HG02763 (cell line): ENCODE data around the gene ZBTB22.
A peak's percentile ranks its signal among the peaks of the same experiment; 100 is the strongest.
"Not testable (repeated sequence)": the region's sequence is repeated elsewhere in the genome, so short reads cannot be mapped to it uniquely, and the experiment has no call there.

Source experiments
- ATAC-seq: cut with Tn5 transposase; IDR thresholded peaks from one replicate; pipeline ENCODE4 v1.9.1; 2021; ENCODE audit warnings: mild to moderate bottlenecking, moderate library complexity; ENCODE audit not compliant: unreplicated experiment

Gene ZBTB22, protein sequence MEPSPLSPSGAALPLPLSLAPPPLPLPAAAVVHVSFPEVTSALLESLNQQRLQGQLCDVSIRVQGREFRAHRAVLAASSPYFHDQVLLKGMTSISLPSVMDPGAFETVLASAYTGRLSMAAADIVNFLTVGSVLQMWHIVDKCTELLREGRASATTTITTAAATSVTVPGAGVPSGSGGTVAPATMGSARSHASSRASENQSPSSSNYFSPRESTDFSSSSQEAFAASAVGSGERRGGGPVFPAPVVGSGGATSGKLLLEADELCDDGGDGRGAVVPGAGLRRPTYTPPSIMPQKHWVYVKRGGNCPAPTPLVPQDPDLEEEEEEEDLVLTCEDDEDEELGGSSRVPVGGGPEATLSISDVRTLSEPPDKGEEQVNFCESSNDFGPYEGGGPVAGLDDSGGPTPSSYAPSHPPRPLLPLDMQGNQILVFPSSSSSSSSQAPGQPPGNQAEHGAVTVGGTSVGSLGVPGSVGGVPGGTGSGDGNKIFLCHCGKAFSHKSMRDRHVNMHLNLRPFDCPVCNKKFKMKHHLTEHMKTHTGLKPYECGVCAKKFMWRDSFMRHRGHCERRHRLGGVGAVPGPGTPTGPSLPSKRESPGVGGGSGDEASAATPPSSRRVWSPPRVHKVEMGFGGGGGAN

DNA sequence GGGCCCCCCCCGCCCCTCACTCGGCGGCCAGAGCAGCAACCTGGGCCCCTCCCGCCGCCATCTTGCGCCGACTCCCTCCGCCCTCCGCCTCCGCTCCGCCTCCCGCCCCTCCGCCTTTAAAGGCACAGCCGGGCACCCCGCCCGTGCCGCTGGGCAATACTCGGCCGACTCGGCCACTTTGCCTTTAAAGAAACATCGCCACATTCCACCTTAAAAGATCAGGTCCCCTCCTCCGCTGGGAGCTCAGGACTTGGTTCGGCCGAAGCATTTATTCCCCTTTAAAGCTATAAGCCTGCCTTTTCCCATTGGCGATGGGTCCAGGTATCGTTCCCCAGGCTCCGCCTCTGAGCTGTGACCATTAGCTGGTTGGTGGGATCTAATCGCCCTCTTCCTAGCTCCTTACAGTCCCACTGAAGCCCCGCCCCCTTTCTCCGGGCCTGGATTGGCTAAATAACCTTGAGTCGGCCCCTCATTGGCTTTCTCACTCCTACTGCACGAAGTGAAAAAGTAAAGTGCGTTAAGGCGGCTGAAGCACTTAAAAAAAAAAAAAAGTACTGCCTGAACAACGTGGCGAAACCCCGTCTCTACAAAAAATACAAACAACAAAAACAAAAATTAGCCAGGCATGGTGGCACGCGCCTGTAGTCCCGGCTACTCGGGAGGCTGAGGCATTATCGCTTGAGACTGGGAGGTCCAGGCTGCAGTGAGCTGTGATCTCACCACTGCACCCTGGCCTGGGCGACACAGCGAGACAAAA lies at the start of gene ZBTB22:
Gene ZBTB22, minus strand, starts transcription at position 76 of the 757 bp plus-strand sequence. CDS start 828 bp downstream, outside the sequence.
- ATAC-seq, result peak; percentile 51

DNA sequence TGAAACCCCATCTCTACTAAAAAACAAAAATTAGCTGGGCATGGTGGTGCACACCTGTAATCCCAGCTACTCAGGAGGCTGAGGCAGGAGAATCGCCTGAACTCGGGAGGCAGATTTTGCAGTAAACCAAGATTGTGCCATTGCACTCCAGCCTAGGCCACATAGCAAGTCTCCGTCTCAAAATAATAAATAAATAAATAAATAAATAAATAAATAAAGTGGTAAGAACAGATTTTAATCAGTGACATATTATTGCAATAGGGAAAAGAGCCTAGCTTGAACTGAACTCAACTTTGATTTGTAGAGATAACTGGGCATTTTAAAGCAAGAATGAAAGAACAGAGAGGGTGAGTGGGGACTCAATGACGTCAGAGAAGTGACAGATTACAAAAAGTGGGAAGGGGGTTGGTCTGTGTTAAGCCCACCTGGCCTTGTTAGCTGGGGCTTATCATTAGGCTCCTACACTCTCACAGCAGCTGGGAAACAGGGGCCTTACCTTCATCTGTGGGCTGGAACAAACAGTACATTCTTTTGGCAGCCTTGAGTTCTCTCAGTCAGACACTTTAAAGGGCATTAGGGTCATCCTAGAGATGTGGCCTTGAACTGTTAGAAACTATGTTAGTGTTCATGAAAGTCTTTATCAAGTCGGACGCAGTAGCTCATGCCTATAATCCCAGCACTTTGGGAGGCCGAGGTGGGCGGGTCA lies 49.6 kb upstream of the ZBTB22 start:
- ATAC-seq, result no peak

DNA sequence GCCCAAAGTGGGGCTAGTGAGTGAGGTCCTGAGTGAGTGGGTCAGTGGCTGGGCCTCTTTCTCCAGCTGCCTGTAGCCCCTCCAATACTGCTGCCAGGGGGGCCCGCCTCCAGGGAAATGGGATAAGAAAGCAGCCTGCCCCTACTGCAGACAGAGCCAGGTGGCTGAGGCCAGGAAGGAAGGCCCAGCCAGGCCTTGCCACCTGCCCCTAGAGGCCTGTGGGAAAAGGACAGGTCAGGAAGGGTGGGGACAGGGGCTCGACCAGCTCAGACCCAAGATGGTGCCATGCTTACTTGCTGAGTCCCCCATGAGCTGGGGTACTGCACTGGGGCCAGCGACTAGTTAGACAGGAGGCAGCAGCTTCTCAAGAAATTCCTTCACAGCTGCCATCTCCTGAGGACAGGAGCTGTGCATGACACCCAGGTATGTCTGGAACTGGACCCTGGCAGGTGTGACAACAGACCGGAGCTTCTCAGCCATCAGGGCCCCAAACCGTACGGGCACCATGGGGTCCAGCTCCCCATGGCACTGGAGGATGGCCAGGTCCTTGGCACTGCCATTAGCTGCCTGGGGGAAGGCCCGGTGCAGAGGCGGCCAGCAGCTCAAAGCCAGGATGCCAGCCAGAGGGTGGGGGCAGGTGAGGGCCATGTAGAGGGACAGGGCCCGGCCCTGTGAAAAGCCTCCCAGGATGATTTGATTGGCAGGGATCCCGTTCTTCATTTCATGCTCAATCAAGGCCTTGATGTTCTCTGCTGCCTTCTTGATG lies 47.8 kb upstream of the ZBTB22 start:
- ATAC-seq, result not testable (repeated sequence)

DNA sequence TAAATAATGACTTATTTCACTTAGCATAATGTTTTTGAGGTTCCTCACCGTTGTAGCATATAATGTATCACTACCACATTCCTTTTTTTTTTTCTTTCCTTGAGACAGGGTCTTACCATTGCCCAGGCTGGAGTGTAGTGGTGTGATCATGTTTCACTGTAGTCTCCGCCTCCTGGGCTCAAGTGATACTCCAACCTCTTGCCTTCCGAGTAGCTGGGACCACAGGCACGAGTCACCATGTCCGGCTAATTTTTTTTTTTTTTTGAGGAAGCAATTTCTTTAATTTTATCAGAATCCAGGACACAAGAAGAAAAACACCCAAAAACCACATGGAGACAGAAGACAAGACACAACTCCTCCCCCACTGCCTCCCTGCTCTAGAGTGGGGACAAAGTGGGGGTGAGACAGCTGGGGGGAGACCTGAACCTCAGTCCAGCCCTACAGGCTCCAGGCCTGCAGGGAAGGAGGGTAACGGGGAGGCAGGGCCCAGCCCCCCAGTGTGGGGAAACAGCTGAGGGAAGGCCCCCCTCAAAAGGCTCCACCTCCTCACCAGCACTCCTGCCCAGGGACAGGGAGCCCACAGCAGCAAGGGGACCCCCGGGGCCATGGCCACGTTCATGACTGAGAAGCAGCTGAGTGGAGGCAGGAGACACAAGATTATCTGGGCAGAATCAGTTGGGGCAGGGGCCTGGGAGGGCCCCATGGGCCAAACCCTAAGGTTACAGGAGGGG lies 47.1 kb upstream of the ZBTB22 start:
- not testable (repeated sequence) for ATAC-seq

DNA sequence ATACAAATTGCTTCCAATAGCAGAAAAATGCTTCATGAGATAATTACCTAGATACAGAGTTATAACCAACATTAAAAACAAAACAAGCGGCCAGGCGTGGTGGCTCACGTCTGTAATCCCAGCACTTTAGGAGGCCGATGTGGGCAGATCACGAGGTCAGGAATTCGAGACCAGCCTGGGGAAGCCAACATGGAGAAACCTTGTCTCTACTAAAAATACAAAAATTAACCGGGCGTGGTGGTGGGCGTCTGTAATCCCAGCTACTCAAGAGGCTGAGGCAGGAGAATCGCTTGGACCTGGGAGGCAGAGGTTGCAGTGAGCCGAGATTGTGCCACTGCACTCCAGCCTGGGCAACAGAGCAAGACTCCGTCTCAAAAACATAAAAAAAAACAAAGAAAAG lies 45.9 kb upstream of the ZBTB22 start:
- not testable (repeated sequence) for ATAC-seq

DNA sequence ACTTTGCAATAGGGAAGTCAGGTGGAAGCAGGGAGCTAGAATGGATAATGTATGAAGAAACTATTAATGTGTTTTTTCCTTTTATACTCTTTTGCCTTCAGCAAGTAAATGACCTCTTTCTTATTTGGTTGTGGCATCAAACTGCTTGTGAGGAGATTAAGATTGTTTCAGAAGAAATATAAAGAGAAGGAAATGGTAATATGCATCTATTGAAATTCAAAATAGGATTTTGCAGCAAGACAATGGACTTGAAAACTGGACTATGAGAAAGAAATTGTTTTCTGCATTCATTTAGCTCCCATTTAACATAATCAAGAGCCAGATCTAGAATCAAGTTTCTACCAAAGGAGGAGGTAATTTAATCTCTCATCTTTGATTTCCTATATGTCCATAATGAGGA lies 41.8 kb upstream of the ZBTB22 start:
- ATAC-seq, result no peak

DNA sequence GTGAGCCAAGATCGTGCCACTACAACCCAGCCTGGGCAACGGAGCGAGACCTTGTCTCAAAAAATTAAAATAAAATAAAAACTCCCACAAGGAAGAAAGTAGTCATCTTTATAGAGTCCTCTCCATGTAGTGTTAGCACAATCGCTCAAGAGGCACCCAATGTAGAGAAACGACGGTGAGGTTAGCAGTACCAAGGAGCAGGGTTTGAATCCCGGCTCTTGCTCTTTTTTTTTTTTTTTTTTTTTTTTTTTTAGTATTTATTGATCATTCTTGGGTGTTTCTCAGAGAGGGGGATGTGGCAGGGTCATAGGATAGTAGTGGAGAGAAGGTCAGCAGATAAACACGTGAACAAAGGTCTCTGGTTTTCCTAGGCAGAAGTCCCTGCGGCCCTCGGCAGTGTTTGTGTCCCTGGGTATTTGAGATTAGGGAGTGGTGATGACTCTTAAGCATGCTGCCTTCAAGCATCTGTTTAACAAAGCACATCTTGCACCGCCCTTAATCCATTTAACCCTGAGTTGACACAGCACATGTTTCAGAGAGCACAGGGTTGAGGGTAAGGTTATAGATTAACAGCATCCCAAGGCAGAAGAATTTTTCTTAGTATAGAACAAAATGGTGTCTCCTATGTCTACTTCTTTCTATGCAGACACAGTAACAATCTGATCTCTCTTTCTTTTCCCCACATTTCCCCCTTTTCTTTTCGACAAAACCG lies 39.8 kb upstream of the ZBTB22 start:
- ATAC-seq, result not testable (repeated sequence)

DNA sequence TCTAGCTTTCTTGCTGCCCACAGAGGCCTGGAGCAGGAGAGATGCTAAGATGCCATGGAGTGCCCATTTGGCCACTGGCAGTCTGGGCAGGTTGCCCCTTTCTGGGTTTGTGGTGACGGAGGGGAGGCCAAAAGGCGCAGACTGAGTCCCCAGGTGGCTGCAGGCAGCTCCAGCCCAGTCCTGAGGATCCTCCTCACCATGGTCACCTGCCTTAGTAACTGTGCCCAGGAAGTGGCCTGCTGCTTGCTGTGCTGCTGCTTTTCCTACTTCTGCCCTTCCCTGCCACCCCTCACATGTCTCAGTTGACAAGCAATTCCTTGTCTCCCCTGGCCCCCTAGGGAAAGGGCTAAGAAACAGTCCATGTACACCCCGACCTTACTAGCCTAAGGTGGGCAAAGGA lies 38.8 kb upstream of the ZBTB22 start:
- no peak for ATAC-seq

DNA sequence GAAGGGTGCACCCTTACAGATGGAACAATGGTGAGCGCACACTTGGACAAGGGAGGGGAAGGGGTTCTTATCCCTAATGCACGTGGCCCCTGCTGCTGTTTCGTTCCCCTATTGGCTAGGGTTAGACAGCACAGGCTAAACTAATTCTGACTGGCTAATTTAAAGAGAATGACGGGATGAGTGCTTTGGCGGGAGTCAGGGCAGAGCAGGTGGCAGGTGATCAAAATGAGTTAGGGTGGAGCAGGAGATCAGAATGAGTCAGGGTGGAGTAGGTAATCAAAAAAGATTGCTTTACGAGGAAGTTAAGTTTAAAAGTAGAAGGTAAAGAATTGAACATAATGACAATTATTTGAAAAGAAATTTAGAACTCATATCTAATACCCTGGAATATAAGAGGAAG lies 38.3 kb upstream of the ZBTB22 start:
- ATAC-seq, result not testable (repeated sequence)

DNA sequence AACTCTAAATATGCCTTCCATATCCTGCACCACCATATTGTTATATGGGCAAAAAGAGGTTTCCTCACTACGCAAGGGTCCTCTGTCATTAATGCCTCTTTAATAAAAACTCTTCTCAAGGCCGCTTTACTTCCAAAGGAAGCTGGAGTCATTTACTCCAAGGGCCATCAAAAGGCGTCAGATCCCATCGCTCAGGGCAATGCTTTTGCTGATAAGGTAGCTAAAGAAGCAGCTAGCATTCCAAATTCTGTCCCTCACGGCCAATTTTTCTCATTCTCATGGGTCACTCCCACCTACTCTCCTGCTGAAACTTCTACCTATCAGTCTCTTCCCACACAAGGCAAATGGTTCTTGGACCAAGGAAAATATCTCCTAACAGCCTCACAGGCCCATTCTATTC lies 30.3 kb upstream of the ZBTB22 start:
- ATAC-seq, result no peak

DNA sequence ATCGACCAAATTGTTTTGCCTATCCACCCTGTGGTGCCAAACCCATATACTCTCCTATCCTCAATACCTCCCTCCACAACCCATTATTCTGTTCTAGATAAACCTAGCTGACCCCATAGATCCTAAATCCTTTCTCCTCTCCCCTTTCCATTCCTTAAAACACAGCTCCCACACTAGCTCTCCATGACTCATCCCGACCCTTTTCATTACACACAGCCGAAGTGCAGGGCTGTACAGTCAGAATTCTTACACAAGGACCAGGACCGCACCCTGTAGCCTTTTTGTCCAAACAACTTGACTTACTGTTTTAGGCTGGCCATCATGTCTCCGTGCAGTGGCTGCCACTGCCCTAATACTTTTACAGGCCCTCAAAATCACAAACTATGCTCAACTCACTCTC lies 29.4 kb upstream of the ZBTB22 start:
- ATAC-seq, result not testable (repeated sequence)

DNA sequence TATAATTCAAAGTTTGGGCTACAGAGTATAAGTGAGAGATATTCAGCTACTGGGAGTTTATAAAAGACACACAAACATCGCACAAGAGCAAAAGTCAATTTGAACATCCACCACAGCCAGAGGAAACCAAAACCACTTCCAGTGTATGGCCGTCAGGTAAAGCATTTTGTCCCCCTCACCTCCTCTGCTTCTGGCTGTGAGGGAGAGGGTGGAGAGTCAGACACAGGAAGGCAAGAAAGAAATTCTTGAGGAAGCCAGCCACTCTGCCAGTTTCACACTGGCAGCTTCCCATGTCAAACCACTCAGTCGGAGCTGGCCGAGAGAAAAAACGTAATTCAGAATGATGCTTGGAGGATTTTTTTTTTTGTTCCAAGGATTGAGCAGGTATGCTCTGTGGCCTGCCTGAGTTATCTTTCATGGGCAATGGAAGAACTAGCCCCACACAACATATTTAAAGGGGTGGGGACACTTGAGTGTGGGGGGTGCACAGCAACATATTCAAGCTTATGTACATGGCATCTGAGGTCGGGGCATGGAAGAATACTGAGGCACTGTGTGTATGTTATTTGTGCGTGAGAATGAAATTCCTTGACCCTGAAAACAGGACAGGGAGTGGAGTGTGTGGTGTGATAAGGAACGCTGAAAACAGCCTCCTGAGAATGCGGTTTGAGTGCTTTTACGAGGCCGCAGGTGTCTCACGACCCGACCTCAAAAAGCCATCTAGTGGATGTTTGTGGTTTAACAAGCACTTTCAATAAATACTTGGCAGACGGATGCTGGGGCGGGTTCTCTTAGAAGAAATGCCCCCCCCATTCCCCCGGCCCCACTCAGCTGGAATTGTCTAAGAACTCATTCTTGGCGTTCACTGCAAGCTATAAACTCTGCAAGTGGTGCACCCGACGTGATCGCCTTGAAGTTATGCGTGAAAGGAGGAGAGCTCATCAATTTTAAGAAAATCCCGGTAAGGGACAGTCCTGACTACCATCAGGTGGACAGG lies 27.5 kb upstream of the ZBTB22 start:
- ATAC-seq, result no peak

DNA sequence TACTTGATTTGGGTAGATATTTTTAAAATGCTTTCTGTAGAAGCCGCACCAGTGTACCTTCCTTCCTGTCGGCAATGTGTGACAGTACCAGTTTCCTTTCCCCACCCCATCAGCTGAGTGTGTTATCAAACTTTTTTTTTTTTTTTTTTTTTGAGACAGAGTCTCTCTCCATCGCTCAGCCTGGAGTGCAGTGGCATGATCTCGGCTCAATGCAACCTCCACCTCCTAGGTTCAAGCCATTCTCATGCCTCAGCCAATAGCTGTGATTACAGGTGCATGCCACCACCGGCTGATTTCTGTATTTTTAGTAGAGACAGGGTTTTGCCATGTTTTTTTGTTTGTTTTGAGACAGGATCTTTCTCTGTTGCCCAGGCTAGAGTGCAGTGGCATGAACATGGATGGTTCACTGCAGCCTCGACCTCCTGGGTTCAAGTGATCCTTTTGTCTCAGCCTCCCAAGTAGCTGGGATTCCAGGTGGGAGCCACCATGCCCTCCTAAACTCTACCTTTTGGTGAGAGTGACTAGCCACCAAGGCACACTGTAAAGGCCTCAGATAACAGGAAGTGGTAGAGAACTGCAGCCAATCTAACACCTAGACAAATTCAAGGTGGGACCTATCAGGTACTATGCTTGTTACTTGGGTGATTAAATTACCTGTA lies 26.5 kb upstream of the ZBTB22 start:
- ATAC-seq, result peak; percentile 60

DNA sequence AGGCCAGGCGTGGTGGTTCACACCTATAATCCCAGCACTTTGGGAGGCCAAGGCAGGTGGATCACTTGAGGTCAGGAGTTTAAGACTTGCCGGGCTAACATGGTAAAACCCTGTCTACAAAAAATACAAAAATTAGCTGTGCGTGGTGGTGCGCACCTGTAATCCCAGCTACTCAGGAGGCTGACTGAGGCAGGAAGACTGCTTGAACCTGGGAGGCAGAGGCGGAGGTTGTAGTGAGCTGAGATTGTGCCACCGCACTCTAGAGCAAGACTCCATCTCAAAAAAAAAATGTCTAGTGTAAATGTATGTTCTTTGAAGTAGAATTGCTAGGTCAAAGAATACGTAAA lies 26.0 kb upstream of the ZBTB22 start:
- not testable (repeated sequence) for ATAC-seq

DNA sequence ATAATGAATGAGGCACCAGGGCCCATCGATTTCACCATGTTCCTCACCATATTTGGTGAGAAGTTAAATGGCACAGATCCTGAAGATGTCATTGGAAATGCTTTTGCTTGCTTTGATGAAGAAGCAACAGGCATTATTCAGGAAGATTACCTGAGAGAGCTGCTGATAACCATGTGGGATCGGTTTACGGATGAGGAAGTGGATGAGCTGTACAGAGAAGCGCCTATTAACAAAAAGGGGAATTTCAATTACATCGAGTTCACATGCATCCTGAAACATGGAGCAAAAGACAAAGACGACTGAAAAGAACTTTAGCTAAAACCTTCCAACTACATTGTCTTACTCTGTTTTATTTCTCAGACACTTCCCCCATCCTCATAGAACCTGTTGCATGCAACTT lies 21.6 kb upstream of the ZBTB22 start:
- ATAC-seq, result no peak

DNA sequence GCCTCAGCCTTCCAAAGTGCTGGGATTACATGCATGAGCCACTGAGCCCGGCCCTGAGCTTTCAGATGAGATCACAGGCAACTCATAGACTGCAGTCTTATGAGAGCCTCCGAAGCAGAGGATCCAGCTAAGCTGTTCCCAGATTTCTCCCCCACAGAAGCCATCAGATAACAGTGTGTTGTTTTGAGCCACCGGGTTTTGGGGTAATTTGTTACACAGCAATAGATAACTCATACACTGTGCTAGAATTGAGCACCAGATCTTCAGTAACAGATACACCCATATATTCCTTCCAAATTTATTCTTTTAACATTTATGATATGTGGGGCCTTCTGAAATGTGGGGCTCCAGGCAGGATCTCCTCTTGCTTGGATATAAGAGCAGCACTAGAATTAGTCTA lies 19.0 kb upstream of the ZBTB22 start:
- ATAC-seq, result no peak

DNA sequence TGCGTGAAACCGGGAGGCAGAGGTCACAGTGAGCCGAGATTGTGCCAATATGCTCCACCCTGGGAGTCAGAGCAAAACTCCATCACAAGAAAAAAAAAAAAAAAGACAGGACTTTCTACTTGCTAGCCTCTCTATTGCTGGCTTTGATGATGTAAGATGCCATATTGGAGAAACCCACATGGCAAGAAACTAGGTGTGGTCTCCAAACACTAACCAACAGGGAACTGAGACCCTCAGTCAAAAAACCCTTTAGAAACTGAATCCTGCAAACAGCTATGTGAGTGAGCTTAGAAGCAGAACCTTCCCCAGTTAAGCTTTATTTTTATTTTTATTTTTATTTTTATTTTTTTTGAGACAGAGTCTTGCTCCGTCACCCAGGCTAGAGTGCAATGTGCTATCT lies 18.4 kb upstream of the ZBTB22 start:
- ATAC-seq, result no peak
